Inferior parietal cortex (tissue), 1 donor: Measurements from ENCODE around the gene SLC25A30.

Source experiments
- DNase-seq: peaks from one replicate; pipeline ENCODE4 v3.0.0-alpha.2; 2016; ENCODE audit errors: extremely low spot score

SLC25A30 gene, protein sequence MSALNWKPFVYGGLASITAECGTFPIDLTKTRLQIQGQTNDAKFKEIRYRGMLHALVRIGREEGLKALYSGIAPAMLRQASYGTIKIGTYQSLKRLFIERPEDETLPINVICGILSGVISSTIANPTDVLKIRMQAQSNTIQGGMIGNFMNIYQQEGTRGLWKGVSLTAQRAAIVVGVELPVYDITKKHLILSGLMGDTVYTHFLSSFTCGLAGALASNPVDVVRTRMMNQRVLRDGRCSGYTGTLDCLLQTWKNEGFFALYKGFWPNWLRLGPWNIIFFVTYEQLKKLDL

GRCh38 chr13:45417790-45418534 lies at the start of gene SLC25A30:
SLC25A30 (minus strand) TSS chr13:45418373; CDS start chr13:45411425, 6,948 bp downstream.
- peak; percentile 67 for DNase-seq

- no peak for DNase-seq
Measured at GRCh38 chr13:45466359-45466758, 48.2 kb upstream of the SLC25A30 start.

- peak; percentile 98 for DNase-seq
Measured at GRCh38 chr13:45464687-45465453, 46.7 kb upstream of the SLC25A30 start, which contains the start of gene COG3. COG3 (plus strand) TSS chr13:45464939; CDS start chr13:45465037, 98 bp downstream.

- DNase-seq: no peak
Measured at GRCh38 chr13:45464141-45464686, 46.0 kb upstream of the SLC25A30 start.

GRCh38 chr13:45456196-45456972 lies 38.2 kb upstream of the SLC25A30 start:
- DNase-seq: no peak

- DNase-seq: no peak
Measured at GRCh38 chr13:45454204-45454603, 36.0 kb upstream of the SLC25A30 start.

GRCh38 chr13:45451282-45451681 lies 33.1 kb upstream of the SLC25A30 start:
- DNase-seq: no peak

DNA sequence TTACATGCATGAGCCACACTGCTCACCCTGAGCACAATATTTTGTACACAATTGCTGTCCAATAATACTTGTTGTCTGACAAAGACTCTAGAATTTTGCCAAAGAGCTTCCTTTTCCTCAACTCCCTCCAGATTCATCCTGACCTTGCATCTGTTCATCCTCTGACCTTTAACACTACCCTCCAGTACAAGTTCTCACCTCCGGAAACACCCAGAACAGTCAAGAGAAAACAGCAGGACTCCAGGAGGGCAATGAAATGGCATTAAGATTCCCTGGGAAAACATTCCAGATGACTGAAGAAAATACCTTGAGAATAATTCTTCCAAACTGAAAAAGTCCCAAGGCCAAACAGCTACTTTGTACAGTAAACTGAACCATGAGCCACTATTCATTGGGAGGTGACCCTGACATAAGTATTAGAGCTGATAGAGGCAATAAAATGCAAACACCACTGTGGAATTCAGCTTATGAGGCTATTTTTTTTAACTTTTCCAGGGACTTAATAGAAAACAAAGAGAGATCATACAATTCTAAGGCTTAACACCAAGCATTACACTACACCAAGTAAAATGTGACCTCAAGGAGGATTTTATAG lies 30.9 kb upstream of the SLC25A30 start:
- no peak for DNase-seq

DNA sequence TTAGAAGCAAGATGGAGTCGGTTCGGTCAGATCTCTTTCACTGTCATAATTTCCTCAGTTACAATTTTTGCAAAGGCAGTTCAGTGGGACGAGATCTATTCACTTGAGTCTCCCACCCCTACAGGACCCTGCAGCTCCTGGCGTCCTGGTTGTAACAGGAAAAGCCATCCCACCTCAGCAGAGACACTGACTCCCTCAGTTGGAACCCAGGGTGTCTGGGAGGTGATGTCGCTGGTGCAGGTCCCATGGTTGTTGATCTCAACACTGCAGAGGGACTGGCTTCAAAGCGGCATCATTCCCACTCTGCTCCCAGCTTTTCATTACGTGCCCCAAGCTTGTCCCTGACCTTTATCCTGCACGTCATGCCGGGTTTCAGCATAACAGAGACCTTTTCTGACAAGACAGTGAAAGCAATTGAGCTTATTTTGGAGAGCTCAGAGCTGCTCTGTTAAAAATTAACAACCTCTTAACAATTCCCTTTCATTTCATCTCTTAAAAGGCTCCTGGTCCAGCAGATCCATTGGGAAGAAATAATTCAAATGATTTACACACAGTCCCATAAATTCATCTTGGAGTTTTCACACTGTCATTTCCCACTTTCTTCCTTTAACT lies 29.0 kb upstream of the SLC25A30 start:
- DNase-seq: no peak

- DNase-seq: no peak
Measured at GRCh38 chr13:45446181-45446580, 28.0 kb upstream of the SLC25A30 start.

- DNase-seq: no peak
Measured at GRCh38 chr13:45445053-45445452, 26.9 kb upstream of the SLC25A30 start.

- no peak for DNase-seq
Measured at GRCh38 chr13:45441633-45442032, 23.5 kb upstream of the SLC25A30 start.

GRCh38 chr13:45439781-45440462 lies 21.7 kb upstream of the SLC25A30 start:
- DNase-seq: no peak

DNA sequence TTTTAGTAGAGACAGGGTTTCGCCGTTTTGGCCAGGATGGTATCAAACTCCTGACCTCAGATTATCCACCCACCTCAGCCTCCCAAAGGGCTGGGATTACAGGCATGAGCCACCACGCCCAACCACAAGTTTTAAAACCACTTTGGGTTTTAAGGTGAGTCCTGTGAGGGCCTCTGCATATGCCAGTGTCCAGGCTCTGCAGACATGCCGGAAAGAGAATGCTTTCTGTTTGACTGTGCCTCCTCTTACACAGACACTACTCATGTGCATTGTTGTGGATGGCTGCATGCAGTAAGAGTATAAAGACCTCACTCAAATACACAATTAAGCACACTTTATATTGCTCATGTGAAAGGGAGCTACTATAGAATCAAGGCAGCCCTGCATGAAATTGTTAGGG lies 20.8 kb upstream of the SLC25A30 start:
- no peak for DNase-seq

- no peak for DNase-seq
Measured at GRCh38 chr13:45437947-45438346, 19.8 kb upstream of the SLC25A30 start.

DNA sequence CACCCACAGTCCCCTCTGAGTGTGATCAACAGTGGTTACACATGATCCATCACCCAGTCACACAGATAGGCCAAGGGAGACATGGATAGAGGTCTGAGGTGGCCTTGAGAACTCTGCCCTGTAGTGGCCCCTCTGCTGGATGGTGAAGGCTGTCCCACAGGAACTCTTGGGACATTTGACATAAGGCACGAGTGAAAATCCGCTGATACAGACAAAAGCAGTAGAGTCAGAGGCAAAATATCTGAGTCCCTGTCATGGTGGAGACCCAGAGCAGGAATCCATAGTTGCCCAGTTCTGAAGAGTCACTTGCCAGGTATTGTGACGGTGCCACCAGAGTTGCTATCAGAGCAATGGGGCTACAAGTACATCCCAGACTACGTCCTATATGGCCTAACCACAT lies 18.8 kb upstream of the SLC25A30 start:
- DNase-seq: no peak

GRCh38 chr13:45436332-45436731 lies 18.2 kb upstream of the SLC25A30 start:
- no peak for DNase-seq

DNA sequence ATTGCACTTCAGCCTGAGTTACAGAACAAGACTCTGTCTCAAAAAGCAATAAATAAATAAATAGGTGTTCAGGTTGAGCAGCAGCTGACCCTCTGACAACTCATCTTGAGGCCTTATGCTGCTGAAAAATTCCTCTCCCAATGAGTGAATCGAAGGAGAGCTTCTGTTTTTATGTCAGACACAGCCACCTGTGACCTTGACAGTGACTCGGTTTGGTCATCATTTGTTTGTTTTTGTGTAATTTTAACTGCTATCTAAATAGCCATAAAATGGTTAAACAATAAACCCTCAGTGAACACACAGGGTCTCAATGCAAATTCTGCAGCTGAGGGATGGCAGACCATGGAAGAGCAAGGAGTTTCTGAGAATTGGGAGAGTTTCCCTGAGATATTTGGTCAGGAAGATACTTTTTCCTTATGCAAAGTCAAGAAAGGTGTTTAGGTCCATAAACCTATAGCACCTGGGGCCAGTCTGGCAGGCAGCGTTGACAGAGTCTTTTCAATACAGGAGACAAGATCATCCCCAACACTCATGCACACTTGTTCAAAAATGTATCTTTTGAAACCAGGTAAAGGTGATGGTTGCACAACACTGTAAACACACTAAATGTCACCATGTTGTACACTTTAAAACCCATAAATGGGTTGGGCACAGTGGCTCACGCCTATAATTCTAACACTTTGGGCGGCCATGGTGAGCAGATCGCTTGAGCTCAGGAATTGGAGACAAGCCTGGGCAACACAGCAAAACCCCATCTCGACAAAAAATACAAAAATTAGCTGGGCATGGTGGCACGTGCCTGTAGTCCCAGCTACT lies 16.6 kb upstream of the SLC25A30 start:
- no peak for DNase-seq

- DNase-seq: no peak
Measured at GRCh38 chr13:45433381-45433790, 15.2 kb upstream of the SLC25A30 start.
